GM19467 (cell line): ENCODE measurements around the gene BIRC6.
A peak's percentile ranks its signal among the peaks of the same experiment; 100 is the strongest.
"Not testable (repeated sequence)": the region's sequence is repeated elsewhere in the genome, so short reads cannot be mapped to it uniquely, and the experiment has no call there.

Source experiments
- ATAC-seq: cut with Tn5 transposase; IDR thresholded peaks from one replicate; pipeline ENCODE4 v1.9.1; 2021; ENCODE audit warnings: mild to moderate bottlenecking, moderate library complexity; ENCODE audit not compliant: unreplicated experiment

Gene BIRC6

GRCh38 chr2:32502941-32503340 lies 146.1 kb downstream of the BIRC6 start:
- ATAC-seq: no peak

DNA sequence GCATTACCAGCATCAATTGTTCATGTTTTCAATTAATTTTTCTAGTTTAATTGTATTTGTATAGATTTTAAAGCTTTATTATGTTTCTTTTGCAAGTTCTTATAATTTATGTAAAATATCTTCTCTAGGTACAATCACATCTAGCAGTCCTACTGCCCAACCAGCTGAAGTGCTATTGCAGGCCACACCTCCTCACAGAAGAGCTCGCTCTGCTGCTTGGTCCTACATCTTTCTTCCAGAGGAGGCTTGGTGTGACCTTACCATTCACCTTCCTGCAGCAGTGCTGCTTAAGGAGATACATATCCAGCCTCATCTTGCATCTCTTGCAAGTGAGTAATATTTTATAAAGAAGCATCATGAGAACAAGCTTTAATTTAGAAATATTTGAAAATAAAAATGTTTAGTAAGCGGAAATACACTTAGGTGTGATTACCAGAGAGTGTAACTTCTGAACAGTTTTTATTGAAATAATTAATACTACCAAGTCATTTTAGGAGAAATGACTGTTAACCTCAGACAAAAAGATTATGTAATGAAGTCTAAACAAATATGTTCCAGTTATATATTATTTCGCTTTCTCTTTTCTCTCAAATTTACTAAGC lies 148.2 kb downstream of the BIRC6 start:
- ATAC-seq: no peak

DNA sequence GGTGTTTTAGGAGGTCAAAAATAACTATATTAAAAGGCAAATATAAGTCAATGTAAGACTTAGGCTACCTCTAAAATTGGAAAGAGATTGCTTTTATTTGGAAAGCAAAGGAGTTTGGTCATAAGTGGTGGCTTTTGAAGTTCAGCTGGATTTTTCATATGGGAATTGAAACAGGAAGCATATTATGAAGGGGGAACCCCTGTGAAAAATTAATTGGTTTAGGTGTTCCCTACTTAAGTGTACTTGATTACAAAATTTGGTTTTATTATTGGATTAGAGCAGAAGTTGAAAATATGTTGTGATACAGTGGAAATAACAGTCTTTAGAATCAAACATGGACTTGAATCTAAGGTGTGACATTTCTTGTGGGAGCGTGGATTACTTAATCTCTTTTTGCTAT lies 149.6 kb downstream of the BIRC6 start:
- ATAC-seq: no peak

DNA sequence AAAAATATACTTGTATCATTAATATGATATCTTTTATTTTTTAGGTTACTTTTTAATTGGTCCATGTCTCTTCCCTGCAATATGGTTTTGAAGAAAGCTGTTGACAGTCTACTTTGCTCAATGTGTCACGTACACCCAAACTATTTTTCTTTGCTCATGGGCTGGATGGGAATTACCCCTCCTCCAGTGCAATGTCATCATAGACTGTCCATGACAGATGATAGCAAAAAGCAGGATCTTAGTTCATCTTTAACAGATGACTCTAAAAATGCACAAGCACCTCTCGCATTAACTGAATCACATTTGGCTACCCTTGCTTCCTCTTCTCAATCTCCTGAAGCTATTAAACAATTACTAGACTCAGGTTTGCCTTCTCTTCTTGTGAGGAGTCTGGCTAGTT lies 158.1 kb downstream of the BIRC6 start:
- no peak for ATAC-seq

GRCh38 chr2:32516567-32516966 lies 159.7 kb downstream of the BIRC6 start:
- no peak for ATAC-seq

DNA sequence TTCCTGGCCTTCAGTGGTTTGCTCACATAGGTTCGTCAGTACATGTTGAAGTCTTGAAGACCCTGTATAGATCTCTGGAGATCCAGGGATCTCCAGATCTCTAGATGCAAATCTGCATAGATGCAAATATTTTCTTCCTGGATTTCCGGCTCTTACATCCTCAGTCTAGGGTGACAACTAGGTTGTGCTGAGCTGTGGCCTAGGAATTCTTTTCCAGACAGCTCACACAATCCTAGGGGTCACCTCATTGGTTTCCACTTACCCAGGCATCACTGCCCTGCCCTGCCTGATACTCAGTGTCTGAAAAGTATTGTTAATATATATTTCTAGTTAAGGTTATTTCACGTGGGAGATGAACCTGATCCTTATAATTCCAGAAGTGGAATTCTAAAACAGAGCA lies 165.9 kb downstream of the BIRC6 start:
- ATAC-seq: no peak

GRCh38 chr2:32523686-32524085 lies 166.9 kb downstream of the BIRC6 start:
- ATAC-seq: no peak

DNA sequence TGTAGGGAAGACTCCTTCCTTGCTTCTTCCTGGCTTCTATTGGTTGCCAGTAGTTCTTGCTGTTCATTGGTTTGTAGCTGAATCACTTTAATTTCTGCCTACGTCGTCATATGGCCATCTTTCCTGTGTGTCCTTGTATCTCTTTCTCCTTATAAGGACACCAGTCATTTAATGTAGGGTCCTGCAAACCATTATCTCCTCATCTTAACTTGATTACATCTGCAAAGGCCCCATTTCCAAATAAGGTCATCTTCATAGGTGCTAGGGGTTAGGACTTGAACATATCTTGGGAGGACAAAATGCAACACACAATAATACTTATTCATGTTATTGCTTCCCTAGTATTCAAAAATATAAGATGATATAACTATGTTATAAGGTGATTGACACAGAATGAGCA lies 175.5 kb downstream of the BIRC6 start:
- ATAC-seq: no peak

DNA sequence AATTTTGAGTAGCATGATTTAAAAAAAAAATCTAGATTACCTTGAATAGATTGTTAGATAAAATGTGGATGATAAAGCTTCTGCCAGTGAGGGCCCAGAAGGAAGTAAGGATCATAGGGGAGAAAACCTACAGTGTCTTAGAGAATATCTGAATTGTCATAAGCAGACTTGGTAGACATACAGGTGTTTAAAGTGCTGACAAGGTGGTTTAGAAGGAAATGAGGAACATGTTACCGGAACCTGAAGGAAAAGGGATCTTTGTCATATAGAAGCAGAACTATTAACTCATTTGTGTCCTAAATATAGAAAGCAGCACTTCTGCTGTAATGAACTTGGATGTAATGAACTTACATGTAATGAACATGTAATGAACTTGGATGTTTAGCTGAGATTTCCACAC lies 176.1 kb downstream of the BIRC6 start:
- ATAC-seq: no peak

DNA sequence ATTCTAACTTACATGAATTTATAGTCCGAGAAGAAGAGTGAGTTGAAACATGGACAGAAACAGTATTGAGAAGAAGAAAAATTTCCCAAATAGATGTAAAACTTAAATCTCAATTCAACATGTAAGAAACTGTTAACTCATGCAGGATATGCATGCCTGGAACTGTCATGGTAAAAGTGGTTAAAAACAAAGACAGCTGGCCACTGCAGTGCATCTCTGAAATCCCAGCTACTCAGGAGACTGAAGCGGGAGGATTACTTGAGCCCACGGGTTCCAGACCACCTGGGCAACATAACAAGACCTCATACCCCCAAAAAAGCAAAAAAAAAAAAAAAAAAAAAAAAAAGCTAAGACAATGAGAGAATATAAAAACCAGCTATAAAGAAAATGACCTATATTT lies 178.0 kb downstream of the BIRC6 start:
- ATAC-seq: no peak

GRCh38 chr2:32538735-32539134 lies 181.9 kb downstream of the BIRC6 start:
- no peak for ATAC-seq

- not testable (repeated sequence) for ATAC-seq
Observed at GRCh38 chr2:32552483-32552882, 195.7 kb downstream of the BIRC6 start.

GRCh38 chr2:32553829-32554432 lies 197.1 kb downstream of the BIRC6 start:
- ATAC-seq: peak; percentile 91

- no peak for ATAC-seq
Observed at GRCh38 chr2:32558492-32558891, 201.7 kb downstream of the BIRC6 start.

DNA sequence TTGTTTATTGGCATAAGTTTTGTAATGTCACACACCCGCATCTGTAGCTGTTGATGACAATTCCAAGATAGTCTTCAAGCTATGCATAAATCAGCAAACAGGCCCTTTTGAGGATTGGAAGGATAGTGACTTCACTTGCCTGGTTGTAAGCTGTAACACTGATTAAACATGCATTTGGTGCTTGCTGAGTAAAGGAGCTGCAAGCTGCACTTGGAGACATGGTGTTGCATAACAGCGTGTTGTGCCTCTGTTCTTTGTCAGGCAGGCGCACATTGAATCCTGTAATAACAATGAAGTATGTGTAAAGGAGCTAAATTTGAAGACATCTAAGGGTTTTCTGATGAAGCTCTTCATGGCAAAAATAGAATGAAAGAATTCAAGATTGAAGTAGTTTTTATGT lies 202.3 kb downstream of the BIRC6 start:
- ATAC-seq: no peak

DNA sequence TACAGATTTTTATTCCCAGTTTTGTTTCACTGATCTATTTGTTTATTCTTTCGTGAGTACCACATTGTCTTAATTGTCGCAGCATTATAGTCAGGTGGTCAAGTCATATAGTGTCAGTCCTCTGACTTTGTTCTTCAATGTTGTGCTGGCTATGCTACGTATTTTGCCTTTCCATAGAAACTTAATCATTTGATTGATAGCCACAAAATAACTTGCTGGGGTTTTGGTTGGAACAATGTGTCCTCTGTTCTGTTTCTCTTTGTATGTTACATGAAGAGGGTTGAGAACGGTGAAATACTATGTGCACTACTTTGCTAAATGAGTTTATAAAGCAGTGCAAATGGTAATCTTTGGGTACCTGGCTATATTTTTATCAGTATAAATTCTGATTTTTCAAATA lies 206.1 kb downstream of the BIRC6 start:
- no peak for ATAC-seq

GRCh38 chr2:32564417-32565035 lies 207.7 kb downstream of the BIRC6 start:
- ATAC-seq: no peak

DNA sequence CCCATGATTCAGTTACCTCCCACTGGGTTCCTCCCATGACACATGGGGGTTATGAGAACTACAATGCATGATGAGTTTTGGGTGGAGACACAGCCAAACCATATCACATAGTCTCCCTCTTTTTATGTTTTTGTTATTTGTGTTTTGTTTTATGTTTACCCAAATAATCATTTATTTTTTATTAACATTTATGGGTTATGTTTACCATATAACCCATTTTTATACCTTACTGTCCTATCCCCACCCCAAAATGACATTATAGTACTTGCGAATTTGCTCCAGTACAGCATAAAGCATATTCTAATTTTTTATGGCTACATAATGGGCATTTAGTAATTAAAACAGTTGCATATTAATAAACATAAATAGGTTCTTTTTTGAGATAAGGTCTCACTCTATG lies 209.1 kb downstream of the BIRC6 start:
- ATAC-seq: no peak

- no peak for ATAC-seq
Observed at GRCh38 chr2:32572030-32572429, 215.2 kb downstream of the BIRC6 start.

DNA sequence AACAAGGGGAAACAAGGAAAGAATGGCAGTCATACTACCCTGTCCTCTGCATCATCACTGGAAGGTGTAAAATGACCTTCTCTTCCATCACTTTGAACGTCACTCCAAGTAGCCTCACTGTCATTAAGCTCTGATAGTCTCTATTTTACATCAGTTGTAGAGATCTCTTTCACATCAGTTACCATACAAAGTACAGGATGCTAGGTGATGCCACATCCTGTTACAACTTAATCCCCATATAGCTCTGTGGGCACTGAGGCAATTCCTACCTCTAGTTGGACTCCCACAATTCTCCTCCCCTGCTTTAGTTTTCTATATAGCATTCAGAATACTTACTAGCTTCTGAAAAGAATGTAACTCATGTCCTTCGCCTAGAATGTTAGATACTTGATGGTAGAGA lies 215.9 kb downstream of the BIRC6 start:
- no peak for ATAC-seq

DNA sequence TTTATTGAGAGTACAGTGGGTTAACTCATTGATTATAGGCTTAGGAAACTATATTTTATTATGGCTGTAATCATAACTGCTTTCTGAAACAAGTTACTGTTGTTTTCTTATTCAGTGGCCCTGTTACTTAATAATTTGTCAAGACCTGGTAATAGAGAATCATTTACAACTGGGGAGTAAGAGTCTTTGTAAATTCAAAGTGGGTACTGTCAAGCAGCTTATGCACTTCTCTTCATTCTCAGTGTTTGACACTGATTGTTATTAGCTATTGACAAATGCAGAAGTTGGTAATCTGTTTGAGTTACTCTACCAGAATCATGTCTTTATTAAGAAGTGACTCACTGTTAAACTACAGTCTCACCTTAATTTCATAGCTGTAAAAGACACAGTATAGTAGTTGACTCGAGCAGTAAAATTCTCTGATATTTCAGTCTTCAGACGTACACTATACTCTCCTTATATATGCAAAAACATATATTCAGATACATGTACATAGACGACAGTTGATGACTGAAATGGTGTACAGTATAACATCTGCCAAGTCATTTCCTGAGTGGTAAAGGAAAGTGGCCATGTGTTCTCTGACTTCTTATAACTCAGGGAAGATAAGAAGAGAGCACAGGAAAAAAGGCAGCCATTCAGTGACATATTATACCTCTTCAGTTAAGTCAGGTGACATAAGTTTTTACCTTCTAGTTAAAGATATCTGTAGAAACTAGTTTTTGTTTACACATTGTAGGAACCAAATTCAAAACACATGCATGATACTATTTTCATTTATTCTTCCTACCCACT lies 235.0 kb downstream of the BIRC6 start:
- peak; percentile 58 for ATAC-seq

GRCh38 chr2:32594573-32594972 lies 237.8 kb downstream of the BIRC6 start:
- ATAC-seq: no peak
